Neural crest cell (in vitro differentiated cells): ENCODE results near the gene BTBD2. TPM values are rescaled to one million over a fixed set of nuclear protein-coding genes. Genes with fewer than 3 reads are reported as not detected.

Experiments
- DNase-seq: peaks from one replicate; pipeline ENCODE4 v3.0.0; 2021; ENCODE audit warnings: low read depth, mixed read lengths, low spot score
- H3K27ac Mint-ChIP-seq: one replicate; pipeline ENCODE4 v1.8.0; 2021; ENCODE audit warnings: mild to moderate bottlenecking, mixed read lengths; ENCODE audit not compliant: unreplicated experiment
- H3K27me3 Mint-ChIP-seq: 2 replicates; pipeline ENCODE4 v1.8.0; 2021; ENCODE audit warnings: low read depth, mild to moderate bottlenecking, mixed read lengths
- H3K36me3 Mint-ChIP-seq: 2 replicates; pipeline ENCODE4 v1.8.0; 2021; ENCODE audit warnings: low read depth, mild to moderate bottlenecking, mixed read lengths
- H3K4me1 Mint-ChIP-seq: 2 replicates; pipeline ENCODE4 v1.8.0; 2021; ENCODE audit warnings: mixed read lengths
- H3K4me3 Mint-ChIP-seq: one replicate; pipeline ENCODE4 v1.8.0; 2021; ENCODE audit warnings: mild to moderate bottlenecking, mixed read lengths
- H3K9me3 Mint-ChIP-seq: 2 replicates; pipeline ENCODE4 v1.8.0; 2021; ENCODE audit warnings: mixed read lengths
- total RNA-seq: library from RNA; stranded (reverse); gene quantifications from 2 replicates; pipeline ENCODE4 v1.2.1, GENCODE V29; 2021
- TF ChIP-seq, protein P1 (sequence below): fragments of 200-600 bp; sonication (generic); conservative IDR thresholded peaks from 2 replicates; pipeline ENCODE4 v1.5.0; 2021; ENCODE audit warnings: antibody characterized with exemption, mild to moderate bottlenecking

BTBD2 gene
- total RNA-seq, 1 donor from 2014 or later: 142 TPM

DNA sequence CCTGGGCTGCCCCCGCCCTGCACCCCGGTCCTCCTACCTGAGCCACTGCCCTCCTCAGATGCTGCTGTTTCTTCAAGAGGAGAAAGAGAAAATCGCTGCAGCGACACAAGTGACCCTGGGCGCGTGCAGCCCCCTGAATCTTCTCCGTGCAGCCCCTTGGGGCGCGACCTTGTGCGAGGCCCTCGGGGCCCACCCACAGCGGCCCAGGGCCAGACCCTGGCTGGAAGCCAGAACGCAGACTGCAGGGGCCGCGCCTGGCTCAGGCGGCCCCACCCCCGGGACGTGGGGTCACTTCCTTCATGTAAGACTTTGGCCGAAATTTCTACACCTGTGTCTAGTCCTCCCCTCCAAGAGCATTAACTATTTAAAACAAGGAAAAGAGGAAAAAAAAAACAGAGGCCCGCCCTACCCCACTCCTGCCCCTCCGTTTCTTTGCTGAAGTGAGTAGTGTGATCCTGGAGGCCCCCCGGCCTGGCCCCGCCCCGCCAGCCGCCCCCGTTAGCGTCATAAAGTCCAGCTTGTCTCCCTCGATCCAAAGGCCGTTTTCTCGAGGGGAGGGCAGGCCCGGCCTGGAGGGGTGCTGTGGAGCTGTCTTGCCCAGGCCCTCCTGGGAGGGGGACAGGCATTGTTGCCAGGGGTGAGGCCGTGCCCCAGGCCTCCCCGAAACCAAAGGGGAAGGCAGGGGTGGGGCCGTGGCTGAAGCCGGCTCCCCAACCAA, 35.3 kb downstream of the BTBD2 start:
- Mint-ChIP-seq H3K4me3 (no peak overlapping the region), H3K27me3 (no peaks in the 10 kb centered on the region), H3K36me3 (peaks cover 3% of the 10 kb centered on the region), H3K4me1 (no peaks in the 10 kb centered on the region), H3K9me3 (no peaks in the 10 kb centered on the region), H3K27ac (no peak overlapping the region)
- TF ChIP-seq, protein P1, sequence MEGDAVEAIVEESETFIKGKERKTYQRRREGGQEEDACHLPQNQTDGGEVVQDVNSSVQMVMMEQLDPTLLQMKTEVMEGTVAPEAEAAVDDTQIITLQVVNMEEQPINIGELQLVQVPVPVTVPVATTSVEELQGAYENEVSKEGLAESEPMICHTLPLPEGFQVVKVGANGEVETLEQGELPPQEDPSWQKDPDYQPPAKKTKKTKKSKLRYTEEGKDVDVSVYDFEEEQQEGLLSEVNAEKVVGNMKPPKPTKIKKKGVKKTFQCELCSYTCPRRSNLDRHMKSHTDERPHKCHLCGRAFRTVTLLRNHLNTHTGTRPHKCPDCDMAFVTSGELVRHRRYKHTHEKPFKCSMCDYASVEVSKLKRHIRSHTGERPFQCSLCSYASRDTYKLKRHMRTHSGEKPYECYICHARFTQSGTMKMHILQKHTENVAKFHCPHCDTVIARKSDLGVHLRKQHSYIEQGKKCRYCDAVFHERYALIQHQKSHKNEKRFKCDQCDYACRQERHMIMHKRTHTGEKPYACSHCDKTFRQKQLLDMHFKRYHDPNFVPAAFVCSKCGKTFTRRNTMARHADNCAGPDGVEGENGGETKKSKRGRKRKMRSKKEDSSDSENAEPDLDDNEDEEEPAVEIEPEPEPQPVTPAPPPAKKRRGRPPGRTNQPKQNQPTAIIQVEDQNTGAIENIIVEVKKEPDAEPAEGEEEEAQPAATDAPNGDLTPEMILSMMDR: no peak
- DNase-seq: no peak

DNA sequence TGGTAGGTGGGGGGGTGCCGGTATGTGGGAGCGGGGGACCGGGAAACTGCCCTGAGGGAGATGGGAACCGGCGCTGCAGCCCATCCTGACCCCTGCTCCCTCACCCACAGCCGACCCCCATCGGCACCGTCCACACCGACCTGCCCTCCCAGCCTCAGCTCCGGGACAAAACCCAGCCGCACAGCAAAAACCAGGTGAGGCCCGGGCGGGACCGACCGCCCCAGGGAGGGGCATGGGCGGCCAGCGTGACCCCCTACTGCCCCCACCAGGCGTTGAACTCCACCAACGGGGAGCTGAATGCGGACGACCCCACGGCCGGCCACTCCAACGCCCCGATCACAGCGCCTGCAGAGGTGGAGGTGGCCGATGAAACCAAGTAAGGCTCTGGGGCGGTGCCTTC, 35.9 kb downstream of the BTBD2 start:
- DNase-seq: no peak
- H3K9me3 Mint-ChIP-seq: no peaks in the 10 kb centered on the region
- TF ChIP-seq, protein P1: no peak
- no peaks in the 10 kb centered on the region for H3K27me3 Mint-ChIP-seq
- H3K4me3 Mint-ChIP-seq: no peak overlapping the region
- H3K4me1 Mint-ChIP-seq: no peaks in the 10 kb centered on the region
- peaks cover 3% of the 10 kb centered on the region for H3K36me3 Mint-ChIP-seq
- H3K27ac Mint-ChIP-seq: no peak overlapping the region

DNA sequence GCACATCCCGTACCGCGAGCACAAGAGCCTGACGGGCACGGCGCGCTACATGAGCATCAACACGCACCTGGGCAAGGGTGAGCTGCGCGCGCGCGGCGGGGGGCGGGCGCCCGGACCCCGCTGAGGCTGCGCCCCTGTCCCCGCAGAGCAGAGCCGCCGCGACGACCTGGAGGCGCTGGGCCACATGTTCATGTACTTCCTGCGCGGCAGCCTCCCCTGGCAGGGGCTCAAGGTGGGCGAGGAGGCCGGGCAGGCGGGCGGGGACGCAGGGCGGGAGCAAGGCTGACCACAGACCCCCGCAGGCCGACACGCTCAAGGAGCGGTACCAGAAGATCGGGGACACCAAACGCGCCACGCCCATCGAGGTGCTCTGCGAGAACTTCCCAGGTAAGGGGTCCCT, 36.5 kb downstream of the BTBD2 start:
- H3K4me1 Mint-ChIP-seq: no peaks in the 10 kb centered on the region
- H3K27me3 Mint-ChIP-seq: no peaks in the 10 kb centered on the region
- TF ChIP-seq, protein P1: no peak

GRCh38 chr19:1978346-1978894, 37.1 kb downstream of the BTBD2 start:
- no peaks in the 10 kb centered on the region for H3K9me3 Mint-ChIP-seq

More for the DNA sequence above, 36.5 kb downstream of the BTBD2 start:
- Mint-ChIP-seq H3K36me3 (peaks cover 3% of the 10 kb centered on the region), H3K27ac (no peak overlapping the region), H3K4me3 (no peak overlapping the region), H3K9me3 (no peaks in the 10 kb centered on the region)
- DNase-seq: no peak

GRCh38 chr19:1977120-1977519, 38.4 kb downstream of the BTBD2 start:
- no peaks in the 10 kb centered on the region for H3K9me3 Mint-ChIP-seq
- TF ChIP-seq, protein P1: no peak
- no peak for DNase-seq
- no peak overlapping the region for H3K27ac Mint-ChIP-seq
- no peaks in the 10 kb centered on the region for H3K36me3 Mint-ChIP-seq
- no peak overlapping the region for H3K4me3 Mint-ChIP-seq
- H3K4me1 Mint-ChIP-seq: no peaks in the 10 kb centered on the region
- no peaks in the 10 kb centered on the region for H3K27me3 Mint-ChIP-seq

More at GRCh38 chr19:1978346-1978894, 37.1 kb downstream of the BTBD2 start:
- Mint-ChIP-seq H3K4me3 (no peak overlapping the region), H3K36me3 (peaks cover 1% of the 10 kb centered on the region), H3K27ac (no peak overlapping the region), H3K27me3 (no peaks in the 10 kb centered on the region), H3K4me1 (no peaks in the 10 kb centered on the region)
- TF ChIP-seq, protein P1: no peak
- DNase-seq: no peak
